H9 (cell line): Measurements from ENCODE around the gene KIF23. TPM values are rescaled to one million over a fixed set of nuclear protein-coding genes. Genes with fewer than 3 reads are reported as not detected.
A peak's percentile ranks its signal among the peaks of the same experiment; 100 is the strongest.

Experiments
- DNase-seq: peaks from one replicate; pipeline ENCODE4 v3.0.0-alpha.2; 2017
- H2AFZ ChIP-seq: one replicate; pipeline ENCODE4 v1.6.1; 2013; ENCODE audit warnings: mild to moderate bottlenecking, low read length, control low read depth, moderate library complexity
- H2AK5ac ChIP-seq: 2 replicates; pipeline ENCODE4 v1.6.1; 2013; ENCODE audit warnings: low read length, control low read depth, mixed read lengths; ENCODE audit not compliant: insufficient read length
- H2BK120ac ChIP-seq: one replicate; pipeline ENCODE4 v1.6.1; 2013; ENCODE audit warnings: low read depth, mild to moderate bottlenecking, low read length, control low read depth, inconsistent platforms; ENCODE audit not compliant: poor library complexity, severe bottlenecking
- H2BK12ac ChIP-seq: 2 replicates; pipeline ENCODE4 v1.6.1; 2013; ENCODE audit warnings: low read length, control low read depth, mixed read lengths, low read depth; ENCODE audit not compliant: insufficient read length
- H2BK15ac ChIP-seq: 2 replicates; pipeline ENCODE4 v1.6.1; 2013; ENCODE audit warnings: low read depth, low read length, control low read depth
- H2BK20ac ChIP-seq: one replicate; pipeline ENCODE4 v1.6.1; 2013; ENCODE audit warnings: low read depth, mild to moderate bottlenecking, low read length, control low read depth, inconsistent platforms; ENCODE audit not compliant: poor library complexity, severe bottlenecking
- H2BK5ac ChIP-seq: 2 replicates; pipeline ENCODE4 v1.6.1; 2013; ENCODE audit warnings: low read length, control low read depth, mixed read lengths; ENCODE audit not compliant: insufficient read length
- H3K14ac ChIP-seq: 2 replicates; pipeline ENCODE4 v1.6.1; 2013; ENCODE audit warnings: low read length, control low read depth; ENCODE audit not compliant: insufficient read depth
- H3K18ac ChIP-seq: 2 replicates; pipeline ENCODE4 v1.6.1; 2013; ENCODE audit warnings: low read depth, mild to moderate bottlenecking, mixed read lengths, low read length, control low read depth; ENCODE audit not compliant: insufficient read length
- H3K23ac ChIP-seq: 2 replicates; pipeline ENCODE4 v1.6.1; 2013; ENCODE audit warnings: low read length, control low read depth, mixed read lengths, low read depth; ENCODE audit not compliant: insufficient read length
- H3K23me2 ChIP-seq: 2 replicates; pipeline ENCODE4 v1.6.1; 2013; ENCODE audit warnings: low read depth, mild to moderate bottlenecking, mixed read lengths, low read length, control low read depth; ENCODE audit not compliant: insufficient read length, poor library complexity, severe bottlenecking
- H3K27ac ChIP-seq: 2 replicates; pipeline ENCODE4 v1.5.1; 2013; ENCODE audit warnings: low read length, control low read depth, mixed read lengths, low read depth; ENCODE audit not compliant: insufficient read length
- H3K27me3 ChIP-seq: 2 replicates; pipeline ENCODE4 v1.6.1; 2013; ENCODE audit warnings: low read length, control low read depth, inconsistent platforms; ENCODE audit not compliant: insufficient read depth
- H3K4ac ChIP-seq: 2 replicates; pipeline ENCODE4 v1.6.1; 2013; ENCODE audit warnings: low read depth, mild to moderate bottlenecking, control low read depth, inconsistent platforms, low read length, moderate library complexity
- H3K4me1 ChIP-seq: 2 replicates; pipeline ENCODE4 v1.6.1; 2013; ENCODE audit warnings: low read length, control low read depth, inconsistent platforms; ENCODE audit not compliant: insufficient read depth
- H3K4me2 ChIP-seq: 2 replicates; pipeline ENCODE4 v1.6.1; 2013; ENCODE audit warnings: low read length, control low read depth, mixed read lengths; ENCODE audit not compliant: insufficient read length, insufficient read depth
- H3K56ac ChIP-seq: 2 replicates; pipeline ENCODE4 v1.6.1; 2013; ENCODE audit warnings: low read depth, mild to moderate bottlenecking, mixed read lengths, low read length, control low read depth; ENCODE audit not compliant: insufficient read length
- H3K79me1 ChIP-seq: 2 replicates; pipeline ENCODE4 v1.6.1; 2013; ENCODE audit warnings: low read depth, mild to moderate bottlenecking, moderate library complexity, low read length, control low read depth, inconsistent platforms; ENCODE audit not compliant: insufficient read depth, poor library complexity, severe bottlenecking
- H3K79me2 ChIP-seq: 2 replicates; pipeline ENCODE4 v1.6.1; 2013; ENCODE audit warnings: low read length, control low read depth, inconsistent platforms; ENCODE audit not compliant: insufficient read depth
- H3K9ac ChIP-seq: 2 replicates; pipeline ENCODE4 v1.6.1; 2013; ENCODE audit warnings: low read length, control low read depth, mixed read lengths; ENCODE audit not compliant: insufficient read length; ENCODE audit errors: extremely low read depth
- H3K9me3 ChIP-seq: one replicate; pipeline ENCODE4 v1.6.1; 2013; ENCODE audit warnings: low read depth, low read length, inconsistent platforms; ENCODE audit not compliant: control insufficient read depth
- H3T11ph ChIP-seq: one replicate; pipeline ENCODE4 v1.6.1; 2013; ENCODE audit warnings: mild to moderate bottlenecking, low read length, control low read depth, inconsistent platforms
- H4K20me1 ChIP-seq: one replicate; pipeline ENCODE4 v1.6.1; 2013; ENCODE audit not compliant: control insufficient read depth, insufficient read length, insufficient read depth
- H4K5ac ChIP-seq: 2 replicates; pipeline ENCODE4 v1.6.1; 2013; ENCODE audit warnings: low read depth, mild to moderate bottlenecking, mixed read lengths, low read length, control low read depth; ENCODE audit not compliant: insufficient read length
- H4K8ac ChIP-seq: replicated peaks from 2 replicates; pipeline ENCODE4 v1.6.1; 2013; ENCODE audit warnings: low read length, control low read depth, mixed read lengths, low read depth; ENCODE audit not compliant: insufficient read length
- H4K91ac ChIP-seq: 2 replicates; pipeline ENCODE4 v1.6.1; 2013; ENCODE audit warnings: low read depth, mild to moderate bottlenecking, moderate library complexity, mixed read lengths, low read length, control low read depth; ENCODE audit not compliant: insufficient read length
- H3K27ac Mint-ChIP-seq, 3 experiments: 2 replicates in 2 of 3; 3 replicates in 1 of 3; pipeline ENCODE4 v1.8.0; 2020 to 2021; ENCODE audit warnings: mixed read lengths in 3 of 3, mild to moderate bottlenecking in 1 of 3, moderate library complexity in 1 of 3
- H3K27me3 Mint-ChIP-seq: 2 replicates; pipeline ENCODE4 v1.8.0; 2021; ENCODE audit warnings: low read depth, mild to moderate bottlenecking, moderate library complexity, mixed read lengths
- H3K36me3 Mint-ChIP-seq, 3 experiments: 2 replicates in 2 of 3; 3 replicates in 1 of 3; pipeline ENCODE4 v1.8.0; 2020 to 2021; ENCODE audit warnings: low read depth in 3 of 3, mixed read lengths in 3 of 3; ENCODE audit not compliant: insufficient read depth in 1 of 3
- H3K4me1 Mint-ChIP-seq, 2 experiments: 2 replicates each; pipeline ENCODE4 v1.8.0; 2020; ENCODE audit warnings: mixed read lengths in 2 of 2
- H3K4me3 Mint-ChIP-seq, 2 experiments: 2 replicates in 1 of 2; 3 replicates in 1 of 2; pipeline ENCODE4 v1.8.0; 2020 to 2021; ENCODE audit warnings: mild to moderate bottlenecking in 2 of 2, mixed read lengths in 2 of 2, moderate library complexity in 1 of 2
- H3K9me3 Mint-ChIP-seq, 2 experiments: 2 replicates in 1 of 2; 3 replicates in 1 of 2; pipeline ENCODE4 v1.8.0; 2020; ENCODE audit warnings: mild to moderate bottlenecking in 2 of 2, mixed read lengths in 2 of 2, moderate library complexity in 1 of 2
- CTCF ChIP-seq: fragments of 200-600 bp; sonication (generic); conservative IDR thresholded peaks from 3 replicates; pipeline ENCODE4 v1.8.0; 2021; ENCODE audit warnings: antibody characterized with exemption, mild to moderate bottlenecking
- whole genome bisulfite sequencing: extraction: QIAGEN DNeasy Blood & Tissue Kit; methylation state at CpG from one replicate; pipeline ENCODE4 v1.1.7; 2013; ENCODE audit warnings: missing lambda C conversion rate, low lambda C conversion rate, mixed read lengths; ENCODE audit not compliant: insufficient read length; ENCODE audit errors: extremely low coverage; 5-methylcytosine and 5-hydroxymethylcytosine counted together
- total RNA-seq: library from RNA; stranded (reverse); gene quantifications from 2 replicates; pipeline ENCODE4 v1.2.1, GENCODE V29; 2021

KIF23 gene
- total RNA-seq, 1 experiment from 2014 or later: 55.4 TPM

GRCh38 chr15:69434679-69435078 is 20.5 kb downstream of the KIF23 start:
- H3K27me3 ChIP-seq: no peaks in the 10 kb centered on the region
- no peak overlapping the region for H2BK20ac ChIP-seq
- no peak overlapping the region for H4K8ac ChIP-seq
- no peaks in the 10 kb centered on the region for H3K27me3 Mint-ChIP-seq
- H3K27ac ChIP-seq: no peak overlapping the region
- H3K79me2 ChIP-seq: no peaks in the 10 kb centered on the region
- no peak overlapping the region for H3K14ac ChIP-seq
- DNase-seq: no peak
- no CpG with 5 or more reads among the region's 18 CpGs for WGBS
- no peak overlapping the region for H3K18ac ChIP-seq
- H2AFZ ChIP-seq: no peak overlapping the region
- no peak overlapping the region for H2BK15ac ChIP-seq
- H3K4me2 ChIP-seq: no peak overlapping the region
- H3K4me1 Mint-ChIP-seq: no peaks in the 10 kb centered on the region
- no peaks in the 10 kb centered on the region for H4K20me1 ChIP-seq
- H3K9ac ChIP-seq: no peak overlapping the region
- H3K4ac ChIP-seq: no peak overlapping the region
- no peak overlapping the region for H4K91ac ChIP-seq
- H2BK12ac ChIP-seq: no peak overlapping the region
- no peaks in the 10 kb centered on the region for H3K9me3 Mint-ChIP-seq
- H2BK120ac ChIP-seq: no peak overlapping the region
- no peak overlapping the region for H2AK5ac ChIP-seq
- peak overlapping the region in 1 of 3 experiments; percentile 2; a peak in 1 of 7 replicates for H3K27ac Mint-ChIP-seq
- no peak for TF ChIP-seq CTCF
- H3K4me3 Mint-ChIP-seq: no peak overlapping the region
- H4K5ac ChIP-seq: no peak overlapping the region
- no peak overlapping the region for H3T11ph ChIP-seq
- no peak overlapping the region for H3K23ac ChIP-seq
- H3K79me1 ChIP-seq: no peaks in the 10 kb centered on the region
- peaks cover 39 to 84% (median 82%) of the 10 kb centered on the region in 3 experiments for H3K36me3 Mint-ChIP-seq
- H3K9me3 ChIP-seq: no peaks in the 10 kb centered on the region
- H2BK5ac ChIP-seq: no peak overlapping the region
- no peak overlapping the region for H3K56ac ChIP-seq
- H3K23me2 ChIP-seq: no peaks in the 10 kb centered on the region
- H3K4me1 ChIP-seq: no peaks in the 10 kb centered on the region
